Natural killer cell (primary cell): ENCODE measurements around the gene LMX1B. TPM values are rescaled to one million over a fixed set of nuclear protein-coding genes. Genes with fewer than 3 reads are reported as not detected.

Source experiments
- ATAC-seq, 3 donors: fragments of 150-1000 bp in 2 of 3; fragments of 200-7000 bp in 1 of 3; cut with Tn5 transposase; 1 replicate in 1 of 3; 2 replicates in 2 of 3; pipeline ENCODE4 v1.10.0; 2021; ENCODE audit warnings: mild to moderate bottlenecking in 2 of 3, moderate library complexity in 2 of 3
- DNase-seq, 2 donors: peaks; one replicate each; pipeline versions ENCODE4 v3.0.0 to v3.0.0-alpha.2; 2013 to 2021; ENCODE audit warnings: mixed read lengths in 1 of 2
- H3K27ac ChIP-seq: one replicate; pipeline ENCODE4 v1.5.1; 2013; ENCODE audit warnings: mild to moderate bottlenecking, low read length
- H3K27me3 ChIP-seq: one replicate; pipeline ENCODE4 v1.6.1; 2013; ENCODE audit warnings: low read length; ENCODE audit not compliant: control insufficient read depth, insufficient read depth
- H3K36me3 ChIP-seq: one replicate; pipeline ENCODE4 v1.6.1; 2013; ENCODE audit warnings: low read length; ENCODE audit not compliant: control insufficient read depth, insufficient read depth
- H3K4me1 ChIP-seq: one replicate; pipeline ENCODE4 v1.6.1; 2013; ENCODE audit warnings: low read length; ENCODE audit not compliant: control insufficient read depth, insufficient read depth
- H3K4me3 ChIP-seq: one replicate; pipeline ENCODE4 v1.5.1; 2013; ENCODE audit warnings: low read length
- H3K9me3 ChIP-seq: one replicate; pipeline ENCODE4 v1.6.1; 2013; ENCODE audit warnings: low read length; ENCODE audit not compliant: control insufficient read depth, insufficient read depth
- H3K27ac Mint-ChIP-seq, 2 donors: one replicate each; pipeline ENCODE4 v1.8.0; 2022; ENCODE audit warnings: mild to moderate bottlenecking in 2 of 2, mixed read lengths in 2 of 2, moderate library complexity in 1 of 2
- H3K27me3 Mint-ChIP-seq, 2 donors: one replicate each; pipeline ENCODE4 v1.8.0; 2022; ENCODE audit warnings: low read depth in 2 of 2, mixed read lengths in 2 of 2
- H3K36me3 Mint-ChIP-seq: one replicate; pipeline ENCODE4 v1.8.0; 2022; ENCODE audit warnings: mixed read lengths
- H3K4me1 Mint-ChIP-seq, 2 donors: one replicate each; pipeline ENCODE4 v1.8.0; 2022; ENCODE audit warnings: mixed read lengths in 2 of 2
- H3K4me3 Mint-ChIP-seq: one replicate; pipeline ENCODE4 v1.8.0; 2022; ENCODE audit warnings: mild to moderate bottlenecking, moderate library complexity, mixed read lengths
- H3K9me3 Mint-ChIP-seq, 2 donors: one replicate each; pipeline ENCODE4 v1.8.0; 2022; ENCODE audit warnings: mixed read lengths in 2 of 2
- WGBS: methylation state at CpG from one replicate; pipeline ENCODE4 v1.1.7; 2013; ENCODE audit warnings: missing lambda C conversion rate; ENCODE audit not compliant: insufficient coverage; 5-methylcytosine and 5-hydroxymethylcytosine counted together
- intact Hi-C: fragments of 100-400 bp; cut with micrococcal nuclease; formaldehyde crosslinking; loops from one replicate; pipeline ENCODE4 v1.14.2; 2022
- total RNA-seq, 4 donors: library from RNA; stranded (reverse); fragments of 120-200 nt in 1 of 4; gene quantifications; one replicate each; pipeline versions ENCODE4 v1.2.3 to v1.2.4, GENCODE V29; 2013 to 2022
- TF ChIP-seq, protein P1 (sequence below): fragments of 200-600 bp; IDR thresholded peaks from one replicate; pipeline ENCODE4 v1.8.0; 2022; ENCODE audit warnings: antibody characterized with exemption

Gene LMX1B
- total RNA-seq, 3 donors from 2014 or later (not counting 1 experiment from before 2014, with no cell fraction given): not detected

DNA sequence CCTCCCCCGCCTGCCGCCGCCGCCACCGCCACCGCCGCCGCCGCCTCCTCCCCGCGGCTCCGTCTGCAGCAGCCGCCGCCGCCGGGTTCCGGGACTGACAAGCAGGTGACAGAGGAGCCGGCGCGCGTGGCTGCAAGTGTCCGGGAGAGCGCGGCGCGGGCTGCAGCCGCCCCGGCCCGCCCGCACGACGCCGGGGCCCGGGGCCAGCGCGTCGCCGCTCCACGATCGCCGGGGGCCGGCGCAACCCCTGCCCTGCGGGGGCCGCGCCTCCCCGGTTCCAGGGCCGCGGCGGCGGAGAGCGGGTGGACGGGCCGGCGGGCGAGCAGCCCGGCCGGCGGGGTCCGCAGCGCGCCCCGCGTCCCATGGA lies 343 bp downstream of the LMX1B start:
- Mint-ChIP-seq H3K27ac (no peak overlapping the region), H3K9me3 (no peaks in the 10 kb centered on the region), H3K36me3 (no peaks in the 10 kb centered on the region), H3K4me3 (no peak overlapping the region), H3K4me1 (peaks cover 13 to 30% of the 10 kb centered on the region in 2 donors), H3K27me3 (peaks cover 52 to 54% of the 10 kb centered on the region in 2 donors)
- H3K4me1 ChIP-seq: peaks cover 40% of the 10 kb centered on the region
- H3K4me3 ChIP-seq: no peak overlapping the region
- TF ChIP-seq, protein P1, sequence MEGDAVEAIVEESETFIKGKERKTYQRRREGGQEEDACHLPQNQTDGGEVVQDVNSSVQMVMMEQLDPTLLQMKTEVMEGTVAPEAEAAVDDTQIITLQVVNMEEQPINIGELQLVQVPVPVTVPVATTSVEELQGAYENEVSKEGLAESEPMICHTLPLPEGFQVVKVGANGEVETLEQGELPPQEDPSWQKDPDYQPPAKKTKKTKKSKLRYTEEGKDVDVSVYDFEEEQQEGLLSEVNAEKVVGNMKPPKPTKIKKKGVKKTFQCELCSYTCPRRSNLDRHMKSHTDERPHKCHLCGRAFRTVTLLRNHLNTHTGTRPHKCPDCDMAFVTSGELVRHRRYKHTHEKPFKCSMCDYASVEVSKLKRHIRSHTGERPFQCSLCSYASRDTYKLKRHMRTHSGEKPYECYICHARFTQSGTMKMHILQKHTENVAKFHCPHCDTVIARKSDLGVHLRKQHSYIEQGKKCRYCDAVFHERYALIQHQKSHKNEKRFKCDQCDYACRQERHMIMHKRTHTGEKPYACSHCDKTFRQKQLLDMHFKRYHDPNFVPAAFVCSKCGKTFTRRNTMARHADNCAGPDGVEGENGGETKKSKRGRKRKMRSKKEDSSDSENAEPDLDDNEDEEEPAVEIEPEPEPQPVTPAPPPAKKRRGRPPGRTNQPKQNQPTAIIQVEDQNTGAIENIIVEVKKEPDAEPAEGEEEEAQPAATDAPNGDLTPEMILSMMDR: no peak
- H3K27ac ChIP-seq: no peak overlapping the region
- DNase-seq (peak in 1 of 2 donors; percentile 37), ATAC-seq (no peak)
- H3K27me3 ChIP-seq: peaks cover 65% of the 10 kb centered on the region
- no peaks in the 10 kb centered on the region for H3K9me3 ChIP-seq
- intact Hi-C loops: no loop called here
- H3K36me3 ChIP-seq: no peaks in the 10 kb centered on the region
- 3% methylated on average over 60 of the region's 64 CpGs for WGBS

DNA sequence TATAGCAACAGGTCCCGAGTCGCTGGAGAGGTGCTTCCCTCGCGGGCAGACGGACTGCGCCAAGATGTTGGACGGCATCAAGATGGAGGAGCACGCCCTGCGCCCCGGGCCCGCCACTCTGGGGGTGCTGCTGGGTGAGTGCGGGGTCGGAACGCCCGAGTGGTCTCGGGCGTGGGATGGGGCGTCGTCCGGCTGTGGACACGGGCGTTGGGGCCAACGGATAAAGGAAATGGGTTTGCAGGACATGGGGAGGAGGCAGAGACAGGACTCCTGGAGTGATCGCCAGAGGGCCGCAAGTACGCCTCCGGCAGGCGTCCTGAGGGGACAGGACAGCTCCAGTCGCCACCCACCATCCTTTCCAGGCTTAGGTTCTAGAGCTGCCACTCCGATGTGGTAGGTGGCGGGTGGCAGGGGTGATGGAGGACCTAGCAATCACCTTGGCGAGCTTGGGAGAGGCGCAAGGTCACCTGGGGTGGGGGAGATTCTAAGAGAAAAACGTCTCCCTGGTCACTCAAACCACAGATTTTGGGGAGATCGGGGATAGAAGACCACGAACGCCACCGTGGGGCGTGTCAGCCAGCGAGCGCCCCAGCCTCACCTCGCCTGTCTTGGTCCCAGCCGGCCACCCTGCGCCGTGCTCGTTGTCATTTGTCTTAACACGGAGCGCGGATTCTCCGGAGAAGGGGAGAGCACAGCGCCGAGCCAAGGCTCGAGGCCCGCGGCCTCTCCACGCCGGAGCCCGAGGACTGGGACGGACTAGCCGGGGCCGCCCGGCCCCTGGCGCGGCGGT lies 922 bp downstream of the LMX1B start:
- Histone ChIP-seq H3K9me3 (no peaks in the 10 kb centered on the region), H3K27me3 (peaks cover 69% of the 10 kb centered on the region), H3K36me3 (no peaks in the 10 kb centered on the region), H3K27ac (no peak overlapping the region), H3K4me3 (no peak overlapping the region), H3K4me1 (peaks cover 40% of the 10 kb centered on the region)
- Mint-ChIP-seq H3K27ac (peak overlapping the region in 1 of 2 donors; percentile 42), H3K36me3 (no peaks in the 10 kb centered on the region), H3K27me3 (peaks cover 52 to 55% of the 10 kb centered on the region in 2 donors), H3K4me3 (peak overlapping the region; percentile 74), H3K9me3 (no peaks in the 10 kb centered on the region), H3K4me1 (peaks cover 13 to 30% of the 10 kb centered on the region in 2 donors)
- intact Hi-C loops: no loop called here
- TF ChIP-seq, protein P1: no peak
- ATAC-seq: no peak
- WGBS: 8% methylated on average over 65 of the region's 65 CpGs
- no peak for DNase-seq

DNA sequence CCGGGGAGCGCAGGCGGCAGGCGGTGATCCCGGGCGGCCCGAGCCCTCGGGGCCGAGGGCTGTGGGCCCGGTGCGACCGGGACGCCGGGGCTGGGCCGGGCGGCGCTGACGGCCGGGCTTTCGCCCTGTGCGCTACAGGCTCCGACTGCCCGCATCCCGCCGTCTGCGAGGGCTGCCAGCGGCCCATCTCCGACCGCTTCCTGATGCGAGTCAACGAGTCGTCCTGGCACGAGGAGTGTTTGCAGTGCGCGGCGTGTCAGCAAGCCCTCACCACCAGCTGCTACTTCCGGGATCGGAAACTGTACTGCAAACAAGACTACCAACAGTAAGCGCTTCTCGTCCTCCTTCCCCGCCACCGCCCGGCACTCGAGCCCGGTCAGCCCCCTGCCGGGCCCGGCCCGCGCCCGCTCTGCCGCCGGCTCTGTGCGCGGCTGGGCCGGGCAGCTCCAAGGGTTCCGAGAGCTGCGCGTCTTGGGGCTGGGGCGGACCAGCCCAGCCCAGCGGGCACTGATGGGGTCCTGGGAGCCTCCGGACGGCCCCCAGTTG lies 1.6 kb downstream of the LMX1B start:
- H3K4me1 Mint-ChIP-seq: peaks cover 13 to 30% of the 10 kb centered on the region in 2 donors
- H3K4me3 ChIP-seq: no peak overlapping the region
- ATAC-seq (peak; percentile 48 to 68 (median 66)), DNase-seq (peak in 1 of 2 donors; percentile 62)
- no peak overlapping the region for H3K27ac Mint-ChIP-seq
- intact Hi-C loops: no loop called here
- no peaks in the 10 kb centered on the region for H3K9me3 Mint-ChIP-seq
- H3K27ac ChIP-seq: no peak overlapping the region
- no peak overlapping the region for H3K4me3 Mint-ChIP-seq
- peaks cover 68% of the 10 kb centered on the region for H3K27me3 ChIP-seq
- no peaks in the 10 kb centered on the region for H3K36me3 Mint-ChIP-seq
- TF ChIP-seq, protein P1: no peak
- H3K36me3 ChIP-seq: no peaks in the 10 kb centered on the region
- peaks cover 57 to 58% of the 10 kb centered on the region in 2 donors for H3K27me3 Mint-ChIP-seq
- peaks cover 40% of the 10 kb centered on the region for H3K4me1 ChIP-seq
- no peaks in the 10 kb centered on the region for H3K9me3 ChIP-seq
- WGBS: 2% methylated on average over 62 of the region's 62 CpGs
